A549 (cell line): Measurements from ENCODE around the gene ATXN3L. TPM values are rescaled to one million over a fixed set of nuclear protein-coding genes. Genes with fewer than 3 reads are reported as not detected.

Experiments
- ATAC-seq, 2 experiments: fragments of 200-7000 bp in 1 of 2; fragments of >200 bp in 1 of 2; cut with Nextera tagmentation in 1 of 2; cut with Tn5 transposase in 1 of 2; 3 replicates each; pipeline versions ENCODE4 v1.8.0 to v1.9.1; 2018 to 2020; ENCODE audit warnings: mild to moderate bottlenecking in 1 of 2, moderate library complexity in 1 of 2
- CTCF ChIA-PET: fragments of 300-600 bp; sonication (Branson Sonifier 250); formaldehyde crosslinking; extraction: SDS; loops from one replicate; lab custom pipeline; 2021; ENCODE audit warnings: antibody characterized with exemption, inconsistent platforms; lab: Yijun Ruan, JAX
- POLR2A ChIA-PET: fragments of 350-600 bp; formaldehyde crosslinking; extraction: SDS; loops from one replicate; lab custom pipeline; 2021; ENCODE audit warnings: antibody characterized with exemption, inconsistent platforms; lab: Yijun Ruan, JAX
- DNase-seq, 2 experiments: peaks; one replicate each; pipeline versions ENCODE4 v3.0.0 to v3.0.0-alpha.2; 2011 to 2016; ENCODE audit warnings: low read depth in 1 of 2, low spot score in 1 of 2
- FAIRE-seq: peaks from 2 replicates; lab custom pipeline; 2011; peaks lifted over from hg19 to GRCh38; lab: Jason Lieb, UNC
- H3K27ac ChIP-seq, 2 experiments: fragments of >200 bp; sonication (Bioruptor Twin); formaldehyde crosslinking; 3 replicates each; pipeline ENCODE4 v1.5.1; 2016 to 2017
- H3K4me1 ChIP-seq: fragments of >200 bp; sonication (Bioruptor Twin); formaldehyde crosslinking; 3 replicates; pipeline ENCODE4 v1.6.1; 2016
- H3K4me2 ChIP-seq: fragments of >200 bp; sonication (Bioruptor Twin); formaldehyde crosslinking; 3 replicates; pipeline ENCODE4 v1.6.1; 2016
- H3K4me3 ChIP-seq: fragments of >200 bp; sonication (Bioruptor Twin); formaldehyde crosslinking; 3 replicates; pipeline ENCODE4 v1.5.1; 2016
- H3K9me3 ChIP-seq: fragments of >200 bp; sonication (Bioruptor Twin); formaldehyde crosslinking; 3 replicates; pipeline ENCODE4 v1.6.1; 2016
- ATOH8 ChIP-seq: fragments of 250-450 bp; sonication (Bioruptor Pico); IDR thresholded peaks from 2 replicates; pipeline ENCODE4 v1.5.0; 2020; ENCODE audit warnings: low read depth, mild to moderate bottlenecking, moderate library complexity
- BCL3 ChIP-seq: fragments of >200 bp; sonication (Bioruptor Twin); formaldehyde crosslinking; IDR thresholded peaks from 3 replicates; pipeline ENCODE4 v1.6.1; 2016
- BHLHE40 ChIP-seq: IDR thresholded peaks from 2 replicates; pipeline ENCODE4 v1.6.1; 2012; ENCODE audit warnings: low read depth, low read length, inconsistent platforms
- CEBPB ChIP-seq, 2 experiments: fragments of >200 bp in 1 of 2; sonication (Bioruptor Twin) in 1 of 2; formaldehyde crosslinking in 1 of 2; IDR thresholded peaks; 2 replicates each; pipeline ENCODE4 v1.6.1; 2012 to 2016
- CHD2 ChIP-seq: fragments of 150-350 bp; IDR thresholded peaks from 2 replicates; pipeline ENCODE4 v1.6.1; 2014; ENCODE audit warnings: low read length; ENCODE audit not compliant: partially characterized antibody
- CTCF ChIP-seq: fragments of >200 bp; sonication (Bioruptor Twin); formaldehyde crosslinking; IDR thresholded peaks from 3 replicates; pipeline ENCODE4 v1.5.1; 2016
- ESRRA ChIP-seq: fragments of 150-350 bp; IDR thresholded peaks from 2 replicates; pipeline ENCODE4 v1.6.1; 2014; ENCODE audit warnings: mild to moderate bottlenecking, low read length, borderline replicate concordance
- FOXS1 ChIP-seq: fragments of 250-450 bp; sonication (Bioruptor Pico); IDR thresholded peaks from 2 replicates; pipeline ENCODE4 v1.5.0; 2020; ENCODE audit warnings: mild to moderate bottlenecking, moderate library complexity
- HDAC2 ChIP-seq: fragments of 200-600 bp; sonication (generic); IDR thresholded peaks from 2 replicates; pipeline ENCODE4 v1.6.1; 2016
- HOXB13 ChIP-seq: fragments of 250-450 bp; sonication (Bioruptor Pico); IDR thresholded peaks from 2 replicates; pipeline ENCODE4 v1.5.0; 2020; ENCODE audit warnings: low read depth, mild to moderate bottlenecking, moderate library complexity
- JUN ChIP-seq, 2 experiments: fragments of >200 bp; sonication (Bioruptor Twin); formaldehyde crosslinking; IDR thresholded peaks; 2 replicates in 1 of 2; 3 replicates in 1 of 2; pipeline ENCODE4 v1.6.1; 2016 to 2017
- JUNB ChIP-seq: fragments of >200 bp; sonication (Bioruptor Twin); formaldehyde crosslinking; IDR thresholded peaks from 2 replicates; pipeline ENCODE4 v1.6.1; 2016
- KDM1A ChIP-seq: fragments of 200-600 bp; sonication (generic); IDR thresholded peaks from 2 replicates; pipeline ENCODE4 v1.6.1; 2016; ENCODE audit warnings: low read depth, mild to moderate bottlenecking
- MAX ChIP-seq: IDR thresholded peaks from 2 replicates; pipeline ENCODE4 v1.6.1; 2012
- NFE2L2 ChIP-seq: fragments of 150-350 bp; conservative IDR thresholded peaks from 2 replicates; pipeline ENCODE4 v1.6.1; 2014; ENCODE audit warnings: low read length
- NPAS2 ChIP-seq: fragments of 250-450 bp; sonication (Bioruptor Pico); IDR thresholded peaks from 2 replicates; pipeline ENCODE4 v1.8.0; 2022; ENCODE audit warnings: mild to moderate bottlenecking, moderate library complexity, borderline replicate concordance
- NR3C1 ChIP-seq: fragments of >200 bp; sonication (Bioruptor Twin); formaldehyde crosslinking; IDR thresholded peaks from 3 replicates; pipeline ENCODE4 v1.6.1; 2017
- PBX3 ChIP-seq: IDR thresholded peaks from 2 replicates; pipeline ENCODE4 v1.6.1; 2012
- PHF8 ChIP-seq: fragments of 200-600 bp; sonication (generic); IDR thresholded peaks from 2 replicates; pipeline ENCODE4 v1.6.1; 2016; ENCODE audit warnings: low read depth, mild to moderate bottlenecking, antibody characterized with exemption, moderate library complexity, borderline replicate concordance
- RAD21 ChIP-seq, 2 experiments: fragments of >200 bp in 1 of 2; sonication (Bioruptor Twin) in 1 of 2; formaldehyde crosslinking in 1 of 2; IDR thresholded peaks in 1 of 2; conservative IDR thresholded peaks in 1 of 2; 2 replicates in 1 of 2; 3 replicates in 1 of 2; pipeline ENCODE4 v1.6.1; 2012 to 2018; ENCODE audit warnings: inconsistent platforms in 1 of 2
- REST ChIP-seq: fragments of 200-600 bp; sonication (generic); IDR thresholded peaks from 2 replicates; pipeline ENCODE4 v1.6.1; 2016; ENCODE audit warnings: antibody characterized with exemption, mild to moderate bottlenecking, moderate library complexity
- RFX5 ChIP-seq: fragments of 450-650 bp; IDR thresholded peaks from 2 replicates; pipeline ENCODE4 v1.7.1; 2014; ENCODE audit warnings: antibody characterized with exemption, mild to moderate bottlenecking, moderate library complexity
- SREBF2 ChIP-seq: fragments of 450-650 bp; IDR thresholded peaks from 2 replicates; pipeline ENCODE4 v1.6.1; 2014; ENCODE audit warnings: mild to moderate bottlenecking, moderate library complexity
- USF2 ChIP-seq: fragments of 450-650 bp; IDR thresholded peaks from 2 replicates; pipeline ENCODE4 v1.6.1; 2014; ENCODE audit warnings: antibody characterized with exemption
- ZFP36 ChIP-seq: fragments of 450-650 bp; IDR thresholded peaks from 2 replicates; pipeline ENCODE4 v1.6.1; 2014; ENCODE audit warnings: borderline replicate concordance; ENCODE audit not compliant: partially characterized antibody
- WGBS: methylation state at CpG from one replicate; pipeline ENCODE4 v1.1.6; 2017; ENCODE audit errors: missing lambda C conversion rate; 5-methylcytosine and 5-hydroxymethylcytosine counted together
- polyA plus RNA-seq, 4 experiments: library from polyadenylated mRNA; depleted of rRNA in 3 of 4; stranded (reverse); fragments of >200 nt; fragmentation: RNase III in 1 of 4; extraction: RNeasy Plus Mini Kit Qiagen cat#74134 plus additional on column Dnase treatment in 1 of 4; gene quantifications; 2 replicates in 3 of 4; 3 replicates in 1 of 4; pipeline ENCODE4 v1.2.3, GENCODE V29; 2011 to 2017

The ATXN3L gene
- polyA plus RNA-seq, 2 of the 4 experiments (the other 2 are of a cell fraction) = not detected

GRCh38 chrX:13281289-13281688, 38.6 kb downstream of the ATXN3L start:
- CTCF ChIA-PET = no interaction called here
- DNase-seq (no peak), ATAC-seq (no peak), FAIRE-seq (no peak)
- H3K9me3 ChIP-seq = peaks cover 13% of the 10 kb centered on the region; the same call in 2 of the 3 replicates
- no peak overlapping the region for H3K4me3 ChIP-seq
- H3K4me1 ChIP-seq = 0 out of 3 replicates have a peak, but pooled peaks cover 5% of the 10 kb centered on the region
- 91% methylated on average over 6 of the region's 6 CpGs for WGBS
- H3K27ac ChIP-seq = no peak overlapping the region
- POLR2A ChIA-PET = no interaction called here
- no peak for TF ChIP-seq CHD2
- TF ChIP-seq CTCF = no peak
- no peak for TF ChIP-seq HDAC2
- TF ChIP-seq NFE2L2 = no peak
- no peak for TF ChIP-seq RAD21 (conservative IDR thresholded peaks at IDR 0.05 in 1 of 2, IDR thresholded peaks at IDR 0.05 in 1 of 2)
- no peak for TF ChIP-seq RFX5
- TF ChIP-seq PHF8 = no peak
- no peak for TF ChIP-seq PBX3
- no peak for TF ChIP-seq JUNB
- TF ChIP-seq HOXB13 (CRISPR knock-in tag) = no peak
- TF ChIP-seq MAX = no peak
- TF ChIP-seq ATOH8 (CRISPR knock-in tag) = no peak
- TF ChIP-seq BCL3 = no peak
- no peak for TF ChIP-seq KDM1A
- no peak for TF ChIP-seq USF2
- H3K4me2 ChIP-seq = no peak overlapping the region

- CTCF ChIA-PET = no interaction called here
- FAIRE-seq = no peak
Observed at GRCh38 chrX:13279279-13280018, 40.4 kb downstream of the ATXN3L start.

More at GRCh38 chrX:13279279-13280018, 40.4 kb downstream of the ATXN3L start:
- Histone ChIP-seq H3K4me2 (no peak overlapping the region), H3K27ac (no peak overlapping the region), H3K4me3 (no peak overlapping the region), H3K4me1 (0 out of 3 replicates have a peak, but pooled peaks cover 5% of the 10 kb centered on the region), H3K9me3 (no peaks in the 10 kb centered on the region; the same call in 1 of the 3 replicates)
- TF ChIP-seq HDAC2 (no peak), NR3C1 (no peak), NPAS2 (CRISPR knock-in tag) (no peak), JUN (IDR thresholded peaks at IDR 0.05) (no peak), CEBPB (IDR thresholded peaks at IDR 0.05) (no peak), ZFP36 (no peak), BHLHE40 (no peak), REST (no peak), FOXS1 (CRISPR knock-in tag) (no peak), NFE2L2 (no peak), SREBF2 (no peak), ESRRA (no peak)
- 90% methylated on average over 9 of the region's 9 CpGs for WGBS
- ATAC-seq (no peak), DNase-seq (no peak)
- POLR2A ChIA-PET = no interaction called here
